ENCODE data around the gene CTNND2. TPM values are rescaled to one million over a fixed set of nuclear protein-coding genes. Genes with fewer than 3 reads are reported as not detected.

The CTNND2 gene
- 143 and 163 TPM in 2 replicates for total RNA-seq
- long read RNA-seq, partial matches to known transcripts = 65 of 94 reads
- long read RNA-seq, other reads (novel, unspliced or antisense) = 28 of 94 reads

DNA sequence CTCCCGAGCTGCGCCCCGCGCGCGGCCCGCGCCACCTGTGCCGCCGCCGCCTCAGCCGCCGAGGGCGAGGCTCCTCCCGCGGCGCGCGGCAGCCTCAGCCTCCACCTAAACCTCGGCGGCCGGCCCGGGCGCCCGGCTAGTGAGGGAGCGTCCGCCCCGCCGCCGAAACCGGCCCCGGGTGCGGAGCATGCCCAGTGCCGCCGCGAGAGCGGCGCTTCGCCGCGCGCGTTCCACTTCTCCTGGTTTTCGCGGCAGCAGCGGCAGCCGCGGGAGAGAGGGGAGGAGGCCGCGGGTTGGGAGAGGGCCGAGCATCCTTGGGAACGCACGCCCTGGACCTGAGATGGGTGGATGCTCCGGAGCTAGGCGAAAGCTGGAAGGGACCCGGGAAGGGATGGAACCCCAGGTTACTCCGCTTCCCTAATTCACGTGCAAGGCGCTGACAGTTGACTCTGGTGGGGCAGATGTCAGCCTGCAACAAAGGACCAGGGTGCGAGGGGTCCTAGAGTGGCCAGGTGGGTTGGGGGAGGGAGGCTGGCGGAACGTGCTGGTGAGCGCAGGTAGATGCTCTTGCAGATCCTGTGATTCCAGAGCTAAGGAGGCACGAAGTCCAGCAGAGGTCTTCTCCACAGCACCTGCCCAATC is at the start of gene CTNND2:
Gene CTNND2, minus strand, starts transcription at position 182 of the 642 bp plus-strand sequence. CDS start 593 bp downstream, outside the sequence.
- Mint-ChIP-seq H3K4me3 (ENCODE audit: low read depth) (peak within 1 kb of the TSS; percentile 84), H3K27me3 (peaks cover 19% of the 10 kb centered on the region), H3K9me3 (ENCODE audit: low read depth) (no peaks in the 10 kb centered on the region), H3K4me1 (ENCODE audit: low read depth) (peaks cover 24% of the 10 kb centered on the region), H3K27ac (peak within 1 kb of the TSS; percentile 81), H3K36me3 (ENCODE audit: insufficient read depth) (no peaks in the 10 kb centered on the region)
- DNase-seq (ENCODE audit: low spot score, unreplicated experiment) = peak; percentile 77
- no peak for TF ChIP-seq CTCF (IDR thresholded peaks at IDR 0.05; ENCODE audit: unreplicated experiment)

DNA sequence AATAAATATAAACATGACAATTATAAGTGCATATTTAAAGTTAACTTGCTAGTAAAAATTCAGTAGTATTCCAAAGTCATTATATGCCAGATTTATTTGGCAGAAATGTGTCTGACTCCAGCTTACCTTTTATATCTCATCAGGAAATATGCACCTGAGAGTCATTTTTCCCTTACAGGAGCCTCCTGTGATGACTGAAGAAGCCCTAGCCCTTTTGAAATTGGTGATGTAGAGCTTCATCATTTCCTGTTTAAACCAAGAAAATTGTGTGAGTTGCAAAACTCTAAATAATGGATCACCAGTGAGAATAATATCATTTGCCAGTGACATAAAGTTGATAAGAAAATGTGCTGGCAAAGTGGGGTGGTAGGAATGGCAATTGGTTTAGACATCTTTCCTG is 42.1 kb upstream of the CTNND2 start:
- Mint-ChIP-seq H3K9me3 (ENCODE audit: low read depth) (peaks cover 3% of the 10 kb centered on the region), H3K4me1 (ENCODE audit: low read depth) (no peaks in the 10 kb centered on the region), H3K27me3 (no peaks in the 10 kb centered on the region), H3K27ac (no peak overlapping the region), H3K4me3 (ENCODE audit: low read depth) (no peak overlapping the region), H3K36me3 (ENCODE audit: insufficient read depth) (no peaks in the 10 kb centered on the region)
- no peak for TF ChIP-seq CTCF (IDR thresholded peaks at IDR 0.05; ENCODE audit: unreplicated experiment)
- no peak for DNase-seq (ENCODE audit: low spot score, unreplicated experiment)

GRCh38 chr5:11941566-11941965 is 37.3 kb upstream of the CTNND2 start:
- Mint-ChIP-seq H3K27me3 (no peaks in the 10 kb centered on the region), H3K36me3 (ENCODE audit: insufficient read depth) (no peaks in the 10 kb centered on the region), H3K4me1 (ENCODE audit: low read depth) (no peaks in the 10 kb centered on the region), H3K9me3 (ENCODE audit: low read depth) (peaks cover 10% of the 10 kb centered on the region), H3K4me3 (ENCODE audit: low read depth) (no peak overlapping the region), H3K27ac (no peak overlapping the region)
- TF ChIP-seq CTCF (IDR thresholded peaks at IDR 0.05; ENCODE audit: unreplicated experiment) = no peak
- no peak for DNase-seq (ENCODE audit: low spot score, unreplicated experiment)

DNA sequence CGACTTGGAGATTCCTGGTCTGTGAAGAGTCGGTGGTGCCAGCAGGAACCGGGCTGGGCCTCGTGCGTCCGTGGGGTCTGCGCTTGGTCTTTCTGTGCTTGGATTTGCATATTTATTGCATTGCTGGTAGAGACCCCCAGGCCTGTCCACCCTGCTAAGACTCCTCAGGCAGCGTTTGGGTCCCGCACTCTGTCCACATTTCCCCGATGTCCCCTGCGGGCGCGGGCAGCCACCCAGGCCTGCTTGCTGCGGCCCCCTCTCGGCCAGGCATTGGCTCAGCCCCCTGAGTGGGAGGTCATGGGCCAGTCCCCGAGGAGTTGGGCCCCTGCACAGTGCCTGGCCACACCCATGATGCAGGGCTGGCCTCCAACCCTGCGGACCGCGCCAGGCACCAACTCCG is 27.4 kb upstream of the CTNND2 start:
- Mint-ChIP-seq H3K27me3 (peaks cover 5% of the 10 kb centered on the region), H3K27ac (no peak overlapping the region), H3K4me3 (ENCODE audit: low read depth) (no peak overlapping the region), H3K4me1 (ENCODE audit: low read depth) (no peaks in the 10 kb centered on the region), H3K36me3 (ENCODE audit: insufficient read depth) (no peaks in the 10 kb centered on the region), H3K9me3 (ENCODE audit: low read depth) (no peaks in the 10 kb centered on the region)
- DNase-seq (ENCODE audit: low spot score, unreplicated experiment) = no peak
- TF ChIP-seq CTCF (IDR thresholded peaks at IDR 0.05; ENCODE audit: unreplicated experiment) = no peak

DNA sequence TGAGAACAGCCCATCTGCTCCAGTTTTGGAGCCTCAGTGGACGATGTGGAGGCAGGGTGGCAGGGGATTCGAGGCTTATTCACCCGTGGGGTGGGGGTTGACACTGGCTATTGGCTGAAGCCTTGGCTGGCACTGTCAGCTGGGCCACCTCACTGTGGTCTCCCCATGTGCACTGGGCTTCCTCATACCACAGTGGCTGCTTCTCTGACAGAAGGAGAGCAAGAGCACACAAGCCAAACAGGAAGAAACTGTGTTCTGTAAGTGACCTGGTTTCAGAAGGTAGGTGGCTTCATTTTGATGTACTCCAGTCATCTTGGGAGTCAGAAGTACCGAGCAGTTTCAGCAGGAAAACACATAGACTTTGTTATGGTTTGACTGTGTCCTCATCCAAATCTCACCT is 24.7 kb upstream of the CTNND2 start:
- no peak overlapping the region for H3K4me3 Mint-ChIP-seq (ENCODE audit: low read depth)
- no peak for TF ChIP-seq CTCF (IDR thresholded peaks at IDR 0.05; ENCODE audit: unreplicated experiment)
- DNase-seq (ENCODE audit: low spot score, unreplicated experiment) = no peak
- H3K27me3 Mint-ChIP-seq = peaks cover 5% of the 10 kb centered on the region
- H3K27ac Mint-ChIP-seq = no peak overlapping the region
- peaks cover 4% of the 10 kb centered on the region for H3K9me3 Mint-ChIP-seq (ENCODE audit: low read depth)
- H3K36me3 Mint-ChIP-seq (ENCODE audit: insufficient read depth) = no peaks in the 10 kb centered on the region
- no peaks in the 10 kb centered on the region for H3K4me1 Mint-ChIP-seq (ENCODE audit: low read depth)

All from progenitor cell of endocrine pancreas (in vitro differentiated cells).